PC-9 (cell line): ENCODE measurements around the gene TSLP. TPM values are rescaled to one million over a fixed set of nuclear protein-coding genes. Genes with fewer than 3 reads are reported as not detected.

Experiments
- BruUV-seq: library from RNA; stranded (reverse); fragments of 400-500 nt; replicated peaks from 2 replicates; lab custom pipeline; 2021; lab: Mats Ljungman, UMichigan
- CTCF ChIA-PET: fragments of 300-600 bp; sonication (Branson Sonifier 250); formaldehyde crosslinking; loops from one replicate; lab custom pipeline; 2022; ENCODE audit warnings: antibody characterized with exemption; lab: Charles Lee
- POLR2A ChIA-PET: fragments of 300-600 bp; sonication (Branson Sonifier 250); formaldehyde crosslinking; loops from one replicate; lab custom pipeline; 2022; ENCODE audit warnings: antibody characterized with exemption; ENCODE audit not compliant: unreplicated experiment; lab: Charles Lee
- DNase-seq, 2 experiments: peaks; one replicate each; pipeline versions ENCODE4 v3.0.0 to v3.0.0-alpha.2; 2015 to 2022; ENCODE audit warnings: mixed read lengths in 1 of 2
- H2AFZ ChIP-seq: fragments of 200-600 bp; sonication (generic); 2 replicates; pipeline ENCODE4 v1.8.1; 2017; ENCODE audit warnings: antibody characterized with exemption
- H3F3A ChIP-seq: fragments of 200-600 bp; sonication (generic); 2 replicates; pipeline ENCODE4 v1.8.1; 2017; ENCODE audit warnings: antibody characterized with exemption, mild to moderate bottlenecking, low read depth; ENCODE audit not compliant: insufficient read depth
- H3K27ac ChIP-seq: fragments of 200-600 bp; sonication (generic); 2 replicates; pipeline ENCODE4 v1.6.1; 2016; ENCODE audit warnings: mixed run types
- H3K27me3 ChIP-seq: fragments of 200-600 bp; sonication (generic); 2 replicates; pipeline ENCODE4 v1.6.1; 2016; ENCODE audit warnings: low read depth, mixed run types; ENCODE audit not compliant: insufficient read depth
- H3K36me3 ChIP-seq: fragments of 200-600 bp; sonication (generic); 2 replicates; pipeline ENCODE4 v1.6.1; 2016; ENCODE audit warnings: low read depth, mixed run types
- H3K4me1 ChIP-seq: fragments of 200-600 bp; sonication (generic); replicated peaks from 2 replicates; pipeline ENCODE4 v1.6.1; 2016; ENCODE audit warnings: mixed run types; ENCODE audit not compliant: insufficient read depth
- H3K4me2 ChIP-seq: fragments of 200-600 bp; sonication (generic); 2 replicates; pipeline ENCODE4 v1.6.1; 2017; ENCODE audit warnings: mixed run types
- H3K4me3 ChIP-seq: fragments of 200-600 bp; sonication (generic); 2 replicates; pipeline ENCODE4 v1.6.1; 2016; ENCODE audit warnings: mixed run types
- H3K79me2 ChIP-seq: fragments of 200-600 bp; sonication (generic); 2 replicates; pipeline ENCODE4 v1.6.1; 2017; ENCODE audit warnings: low read depth, mixed run types
- H3K9me2 ChIP-seq: fragments of 200-600 bp; sonication (generic); 2 replicates; pipeline ENCODE4 v1.8.1; 2017; ENCODE audit warnings: mild to moderate bottlenecking; ENCODE audit not compliant: insufficient read depth
- H3K9me3 ChIP-seq: fragments of 200-600 bp; sonication (generic); 2 replicates; pipeline ENCODE4 v1.8.1; 2016; ENCODE audit warnings: low read depth; ENCODE audit not compliant: insufficient read depth
- H4K20me1 ChIP-seq: fragments of 200-600 bp; sonication (generic); 2 replicates; pipeline ENCODE4 v1.8.1; 2017; ENCODE audit not compliant: insufficient read depth
- CTCF ChIP-seq: fragments of 200-600 bp; sonication (generic); conservative IDR thresholded peaks from 2 replicates; pipeline ENCODE4 v1.6.1; 2017; ENCODE audit warnings: mixed run types, antibody characterized with exemption, mild to moderate bottlenecking, moderate library complexity
- EZH2 ChIP-seq: fragments of 200-600 bp; sonication (generic); IDR thresholded peaks from 2 replicates; pipeline ENCODE4 v1.8.0; 2017; ENCODE audit warnings: antibody characterized with exemption, low read depth
- intact Hi-C: fragments of 100-400 bp; cut with micrococcal nuclease; formaldehyde crosslinking; loops from one replicate; pipeline ENCODE4 v1.10.0; 2022; ENCODE audit not compliant: unreplicated experiment
- total RNA-seq: library from RNA; stranded (reverse); gene quantifications from 2 replicates; pipeline ENCODE4 v1.2.3, GENCODE V29; 2021

The TSLP gene
- total RNA-seq, 1 experiment from 2014 or later = not detected

DNA sequence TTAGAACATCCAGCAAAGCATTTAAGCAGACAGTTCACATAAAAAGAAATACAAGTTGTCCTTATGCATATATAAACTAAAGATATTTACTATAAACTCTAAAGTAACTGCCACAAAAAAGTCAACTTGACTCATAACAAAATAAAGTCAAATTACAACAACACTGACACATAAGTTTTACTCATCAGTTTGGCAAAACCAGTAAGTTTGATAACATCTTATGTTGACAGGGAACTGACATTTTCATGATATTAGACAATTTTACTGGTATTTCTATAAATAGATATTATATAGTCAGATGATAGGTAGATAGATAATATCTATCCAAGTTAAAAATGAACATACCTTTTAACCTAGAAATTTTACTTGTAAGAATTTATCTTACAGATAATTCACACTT is 9.9 kb upstream of the TSLP start:
- no peaks in the 10 kb centered on the region for H3K27me3 ChIP-seq
- no TSS peak for BruUV-seq
- ChIA-PET CTCF (no interaction called here), POLR2A (no interaction called here)
- no peaks in the 10 kb centered on the region for H4K20me1 ChIP-seq
- no peaks in the 10 kb centered on the region for H3K9me2 ChIP-seq
- H3K36me3 ChIP-seq = no peaks in the 10 kb centered on the region
- TF ChIP-seq CTCF = no peak
- TF ChIP-seq EZH2 = no peak
- no peak overlapping the region for H3K4me3 ChIP-seq
- DNase-seq = no peak
- peaks cover 11% of the 10 kb centered on the region; the same call in 1 of the 2 replicates for H3K4me1 ChIP-seq
- 0 out of 2 replicates have a peak, but pooled peaks cover 6% of the 10 kb centered on the region for H3F3A ChIP-seq
- no peak overlapping the region for H3K4me2 ChIP-seq
- H3K79me2 ChIP-seq = no peaks in the 10 kb centered on the region
- no peaks in the 10 kb centered on the region for H3K9me3 ChIP-seq
- no peak overlapping the region for H3K27ac ChIP-seq
- H2AFZ ChIP-seq = no peak overlapping the region
- intact Hi-C loops = no loop called here

DNA sequence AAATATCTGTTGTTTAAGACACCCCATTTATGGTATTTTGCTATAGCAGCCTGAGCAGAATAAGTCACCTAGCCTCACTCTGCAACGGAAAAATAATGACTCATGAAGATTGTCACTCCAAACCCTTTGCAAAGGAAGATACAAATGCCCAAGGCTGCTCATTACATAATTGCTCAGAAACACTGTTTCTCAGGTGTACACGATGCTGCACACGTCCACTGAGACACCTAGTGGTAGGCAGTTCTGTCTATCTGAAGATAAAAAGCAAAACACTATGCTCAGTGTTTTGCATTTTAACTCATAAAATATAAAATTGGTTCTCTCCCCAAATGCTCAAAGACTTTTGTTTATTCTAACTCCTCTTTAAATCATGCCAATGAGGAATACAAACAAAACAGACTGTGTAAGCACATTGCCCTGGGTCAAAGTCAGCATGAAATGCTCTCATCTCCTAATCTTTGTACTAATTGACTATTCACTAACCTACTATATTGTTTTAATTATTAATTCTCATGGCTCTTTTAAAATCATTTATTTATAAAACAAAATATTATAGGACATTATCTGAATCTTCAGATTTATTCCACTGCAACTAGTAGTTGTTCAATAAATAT is 7.7 kb upstream of the TSLP start:
- Histone ChIP-seq H3K9me2 (no peaks in the 10 kb centered on the region; the same call in 1 of the 2 replicates), H3K27me3 (no peaks in the 10 kb centered on the region), H3K79me2 (no peaks in the 10 kb centered on the region), H3K36me3 (no peaks in the 10 kb centered on the region), H4K20me1 (no peaks in the 10 kb centered on the region), H3K4me2 (no peak overlapping the region), H3F3A (0 out of 2 replicates have a peak, but pooled peaks cover 6% of the 10 kb centered on the region), H3K4me3 (no peak overlapping the region), H3K4me1 (peaks cover 11% of the 10 kb centered on the region; the same call in 1 of the 2 replicates), H2AFZ (no peak overlapping the region), H3K27ac (no peak overlapping the region), H3K9me3 (no peaks in the 10 kb centered on the region)
- peak in 1 of 2 experiments; percentile 70 for DNase-seq
- ChIA-PET CTCF (no interaction called here), POLR2A (no interaction called here)
- BruUV-seq = no TSS peak
- intact Hi-C loops = no loop called here
- no peak for TF ChIP-seq EZH2
- TF ChIP-seq CTCF = peak; percentile 80

GRCh38 chr5:111066261-111066938 is 5.1 kb upstream of the TSLP start:
- Histone ChIP-seq H2AFZ (no peak overlapping the region), H3K79me2 (no peaks in the 10 kb centered on the region), H3K9me2 (no peaks in the 10 kb centered on the region; the same call in 1 of the 2 replicates), H3K27me3 (0 out of 2 replicates have a peak, but pooled peaks cover 7% of the 10 kb centered on the region), H3K4me3 (no peak overlapping the region), H3K36me3 (no peaks in the 10 kb centered on the region), H3K4me1 (peaks cover 7% of the 10 kb centered on the region; the same call in 1 of the 2 replicates), H3K27ac (no peak overlapping the region), H3K9me3 (no peaks in the 10 kb centered on the region), H3K4me2 (no peak overlapping the region), H4K20me1 (no peaks in the 10 kb centered on the region), H3F3A (0 out of 2 replicates have a peak, but pooled peaks cover 2% of the 10 kb centered on the region)
- no peak for TF ChIP-seq EZH2
- TF ChIP-seq CTCF = no peak
- ChIA-PET POLR2A (no interaction called here), CTCF (no interaction called here)
- intact Hi-C loops = no loop called here
- no peak for DNase-seq
- BruUV-seq = no TSS peak
